ENCODE results near the gene EPN2.
A peak's percentile ranks its signal among the peaks of the same experiment; 100 is the strongest.

The EPN2 gene

GRCh38 chr17:19354748-19355147 is 117.6 kb downstream of the EPN2 start:
- TF ChIP-seq CTCF (IDR thresholded peaks at IDR 0.05; ENCODE audit: low read depth, low read length, missing control alignments): no peak
- H3K4me3 ChIP-seq (ENCODE audit: low read depth, low read length): no peak overlapping the region
- no peak for DNase-seq (ENCODE audit: low read depth)

GRCh38 chr17:19357351-19357750 is 120.2 kb downstream of the EPN2 start:
- H3K4me3 ChIP-seq (ENCODE audit: low read depth, low read length): no peak overlapping the region
- no peak for TF ChIP-seq CTCF (IDR thresholded peaks at IDR 0.05; ENCODE audit: low read depth, low read length, missing control alignments)

GRCh38 chr17:19357761-19358160 is 120.6 kb downstream of the EPN2 start:
- no peak for TF ChIP-seq CTCF (IDR thresholded peaks at IDR 0.05; ENCODE audit: low read depth, low read length, missing control alignments)
- H3K4me3 ChIP-seq (ENCODE audit: low read depth, low read length): no peak overlapping the region
- DNase-seq (ENCODE audit: low read depth): no peak

More at GRCh38 chr17:19357351-19357750, 120.2 kb downstream of the EPN2 start:
- DNase-seq (ENCODE audit: low read depth): no peak

GRCh38 chr17:19359151-19359550 is 122.0 kb downstream of the EPN2 start:
- DNase-seq (ENCODE audit: low read depth): no peak
- H3K4me3 ChIP-seq (ENCODE audit: low read depth, low read length): no peak overlapping the region
- no peak for TF ChIP-seq CTCF (IDR thresholded peaks at IDR 0.05; ENCODE audit: low read depth, low read length, missing control alignments)

- TF ChIP-seq CTCF (IDR thresholded peaks at IDR 0.05; ENCODE audit: low read depth, low read length, missing control alignments): no peak
- no peak overlapping the region for H3K4me3 ChIP-seq (ENCODE audit: low read depth, low read length)
- no peak for DNase-seq (ENCODE audit: low read depth)
These were observed 122.7 kb downstream of the EPN2 start for GRCh38 chr17:19359856-19360255.

GRCh38 chr17:19360772-19361171 is 123.6 kb downstream of the EPN2 start:
- DNase-seq (ENCODE audit: low read depth): no peak
- no peak for TF ChIP-seq CTCF (IDR thresholded peaks at IDR 0.05; ENCODE audit: low read depth, low read length, missing control alignments)
- H3K4me3 ChIP-seq (ENCODE audit: low read depth, low read length): no peak overlapping the region

- no peak for DNase-seq (ENCODE audit: low read depth)
- peak overlapping the region; percentile 68; the same call in 1 of the 2 replicates for H3K4me3 ChIP-seq (ENCODE audit: low read depth, low read length)
- TF ChIP-seq CTCF (IDR thresholded peaks at IDR 0.05; ENCODE audit: low read depth, low read length, missing control alignments): no peak
These were observed 124.2 kb downstream of the EPN2 start for GRCh38 chr17:19361326-19361725.

Data from GM12864 (cell line).